ENCODE data around the gene DTD1. TPM values are rescaled to one million over a fixed set of nuclear protein-coding genes. Genes with fewer than 3 reads are reported as not detected.

The DTD1 gene
- polyA plus RNA-seq, 1 of the 3 experiments (the other 2 are of a cell fraction), result 81.1 TPM

- Histone ChIP-seq H3K27ac (ENCODE audit: low read depth in 2 of 2, low read length in 1 of 2) (no peak overlapping the region), H3F3A (replicated peaks; ENCODE audit: insufficient read depth) (no peaks in the 10 kb centered on the region), H3K9me3 (no peaks in the 10 kb centered on the region), H3K4me1 (ENCODE audit: control insufficient read depth in 1 of 2, insufficient read depth in 2 of 2, low read depth in 1 of 2, low read length in 1 of 2) (no peaks in the 10 kb centered on the region), H3K9me2 (no peaks in the 10 kb centered on the region), H3K36me3 (replicated peaks in 1 of 2; ENCODE audit: control insufficient read depth in 1 of 2, insufficient read depth in 2 of 2, low read length in 1 of 2) (no peaks in the 10 kb centered on the region), H3K79me2 (ENCODE audit: insufficient read depth) (no peaks in the 10 kb centered on the region), H4K20me1 (ENCODE audit: insufficient read depth) (no peaks in the 10 kb centered on the region), H3K4me3 (ENCODE audit: low read depth in 2 of 2, low read length in 1 of 2) (no peak overlapping the region), H3K27me3 (ENCODE audit: insufficient read depth) (no peaks in the 10 kb centered on the region), H3K9ac (no peak overlapping the region), H3K4me2 (no peak overlapping the region), H2AFZ (ENCODE audit: low read depth) (no peak overlapping the region)
- ChIA-PET POLR2A (no interaction called here), CTCF (no interaction called here)
- no peak for DNase-seq
- TF ChIP-seq JUND (IDR thresholded peaks at IDR 0.05) (no peak), SMC3 (IDR thresholded peaks at IDR 0.05; ENCODE audit: low read depth, low read length) (no peak), TEAD4 (IDR thresholded peaks at IDR 0.05; ENCODE audit: borderline replicate concordance, insufficient read depth) (no peak), EP300 (IDR thresholded peaks at IDR 0.05; ENCODE audit: borderline replicate concordance in 1 of 2, low read depth in 1 of 2, low read length in 1 of 2) (no peak), FOXJ3 (CRISPR knock-in tag; IDR thresholded peaks at IDR 0.05) (no peak), POLR2AphosphoS5 (IDR thresholded peaks at IDR 0.05; ENCODE audit: low read depth, low read length) (no peak)
- WGBS (ENCODE audit: low lambda C conversion rate), result 85% methylated on average over 6 of the region's 6 CpGs
Observed at GRCh38 chr20:18577942-18578341, 9.9 kb upstream of the DTD1 start.

GRCh38 chr20:18578581-18578980 lies 9.3 kb upstream of the DTD1 start:
- H3K9me2 ChIP-seq, result no peaks in the 10 kb centered on the region
- no peak overlapping the region for H3K9ac ChIP-seq
- DNase-seq, result no peak
- no peaks in the 10 kb centered on the region for H3K79me2 ChIP-seq (ENCODE audit: insufficient read depth)
- H3K4me2 ChIP-seq, result no peak overlapping the region
- CTCF ChIA-PET, result no interaction called here
- POLR2A ChIA-PET, result no interaction called here
- 68% methylated on average over 6 of the region's 6 CpGs for WGBS (ENCODE audit: low lambda C conversion rate)
- no peaks in the 10 kb centered on the region for H3K4me1 ChIP-seq (ENCODE audit: control insufficient read depth in 1 of 2, insufficient read depth in 2 of 2, low read depth in 1 of 2, low read length in 1 of 2)
- H2AFZ ChIP-seq (ENCODE audit: low read depth), result no peak overlapping the region
- H3F3A ChIP-seq (replicated peaks; ENCODE audit: insufficient read depth), result no peaks in the 10 kb centered on the region
- H3K27me3 ChIP-seq (ENCODE audit: insufficient read depth), result no peaks in the 10 kb centered on the region
- no peaks in the 10 kb centered on the region for H4K20me1 ChIP-seq (ENCODE audit: insufficient read depth)
- no peak for TF ChIP-seq PBX3 (IDR thresholded peaks at IDR 0.05)
- H3K36me3 ChIP-seq (replicated peaks in 1 of 2; ENCODE audit: control insufficient read depth in 1 of 2, insufficient read depth in 2 of 2, low read length in 1 of 2), result no peaks in the 10 kb centered on the region
- no peak overlapping the region for H3K27ac ChIP-seq (ENCODE audit: low read depth in 2 of 2, low read length in 1 of 2)
- H3K9me3 ChIP-seq, result no peaks in the 10 kb centered on the region
- H3K4me3 ChIP-seq (ENCODE audit: low read depth in 2 of 2, low read length in 1 of 2), result no peak overlapping the region

- CTCF ChIA-PET, result interaction anchor here (1.2 kb wide), 1 partner anchor 9 kb away, joined by 5 read pairs; no protein-coding TSS in a partner anchor
Observed at GRCh38 chr20:18580012-18580411, 7.8 kb upstream of the DTD1 start.

More at GRCh38 chr20:18580012-18580411, 7.8 kb upstream of the DTD1 start:
- POLR2A ChIA-PET, result no interaction called here
- Histone ChIP-seq H3K4me2 (no peak overlapping the region), H3K9me3 (no peaks in the 10 kb centered on the region), H3K36me3 (replicated peaks in 1 of 2; ENCODE audit: control insufficient read depth in 1 of 2, insufficient read depth in 2 of 2, low read length in 1 of 2) (no peaks in the 10 kb centered on the region), H3K4me1 (ENCODE audit: control insufficient read depth in 1 of 2, insufficient read depth in 2 of 2, low read depth in 1 of 2, low read length in 1 of 2) (no peaks in the 10 kb centered on the region), H3K9ac (no peak overlapping the region), H3F3A (replicated peaks; ENCODE audit: insufficient read depth) (no peaks in the 10 kb centered on the region), H3K9me2 (no peaks in the 10 kb centered on the region), H4K20me1 (ENCODE audit: insufficient read depth) (no peaks in the 10 kb centered on the region), H3K79me2 (ENCODE audit: insufficient read depth) (no peaks in the 10 kb centered on the region), H3K27me3 (ENCODE audit: insufficient read depth) (no peaks in the 10 kb centered on the region), H2AFZ (ENCODE audit: low read depth) (no peak overlapping the region), H3K27ac (ENCODE audit: low read depth in 2 of 2, low read length in 1 of 2) (no peak overlapping the region), H3K4me3 (ENCODE audit: low read depth in 2 of 2, low read length in 1 of 2) (no peak overlapping the region)
- no peak for DNase-seq
- WGBS (ENCODE audit: low lambda C conversion rate), result 76% methylated on average over 4 of the region's 4 CpGs
- TF ChIP-seq FOXM1 (IDR thresholded peaks at IDR 0.05; ENCODE audit: low read depth), result no peak
